ENCODE data around the gene REX1BD. TPM values are rescaled to one million over a fixed set of nuclear protein-coding genes. Genes with fewer than 3 reads are reported as not detected.

The REX1BD gene
- total and polyA plus RNA-seq, 10 of the 15 experiments (the other 5 are each of a cell fraction or from before 2014, with no cell fraction given): 1.1 to 101 (median 35.0) TPM

DNA sequence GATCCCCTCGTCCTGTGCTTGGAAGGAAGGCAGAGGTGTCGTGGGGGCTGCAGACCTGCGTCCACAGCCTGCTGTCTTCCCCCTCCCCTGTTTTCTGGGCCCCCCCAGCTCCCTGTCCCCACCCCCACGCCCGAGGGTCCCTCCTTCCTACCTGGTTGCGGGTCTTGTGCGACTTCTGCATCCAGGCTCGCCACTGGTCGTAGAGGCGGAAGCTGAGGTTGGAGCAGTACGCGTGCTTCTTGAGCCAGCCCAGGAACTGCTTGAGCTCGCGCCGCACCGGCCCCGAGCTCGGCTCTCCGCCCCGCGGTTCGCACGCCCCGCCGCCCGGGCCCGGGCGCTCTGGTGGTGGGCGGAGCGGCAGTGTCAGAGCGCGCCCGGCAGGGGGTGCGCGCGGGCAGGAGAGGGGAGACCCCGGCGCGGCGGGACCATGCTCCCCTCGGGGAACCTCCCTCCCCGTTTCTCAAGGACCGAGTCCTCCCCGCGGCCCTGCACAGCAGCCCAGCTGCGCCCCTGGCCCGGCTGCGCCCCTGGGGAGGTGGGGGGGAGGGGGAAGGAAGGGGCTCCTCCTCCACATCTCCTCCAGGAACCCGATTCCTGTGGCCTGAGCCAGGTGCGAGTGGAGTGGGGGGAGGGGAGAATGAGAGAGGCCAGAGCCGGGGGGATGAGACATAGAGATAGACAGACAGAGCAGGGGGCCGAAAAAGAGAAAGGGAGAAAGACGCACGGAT lies 5.7 kb downstream of the REX1BD start (continued):
- TF ChIP-seq, protein P1, sequence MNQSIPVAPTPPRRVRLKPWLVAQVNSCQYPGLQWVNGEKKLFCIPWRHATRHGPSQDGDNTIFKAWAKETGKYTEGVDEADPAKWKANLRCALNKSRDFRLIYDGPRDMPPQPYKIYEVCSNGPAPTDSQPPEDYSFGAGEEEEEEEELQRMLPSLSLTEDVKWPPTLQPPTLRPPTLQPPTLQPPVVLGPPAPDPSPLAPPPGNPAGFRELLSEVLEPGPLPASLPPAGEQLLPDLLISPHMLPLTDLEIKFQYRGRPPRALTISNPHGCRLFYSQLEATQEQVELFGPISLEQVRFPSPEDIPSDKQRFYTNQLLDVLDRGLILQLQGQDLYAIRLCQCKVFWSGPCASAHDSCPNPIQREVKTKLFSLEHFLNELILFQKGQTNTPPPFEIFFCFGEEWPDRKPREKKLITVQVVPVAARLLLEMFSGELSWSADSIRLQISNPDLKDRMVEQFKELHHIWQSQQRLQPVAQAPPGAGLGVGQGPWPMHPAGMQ (IDR thresholded peaks at IDR 0.05; ENCODE audit: borderline replicate concordance): no peak
- TF ChIP-seq, protein P2, sequence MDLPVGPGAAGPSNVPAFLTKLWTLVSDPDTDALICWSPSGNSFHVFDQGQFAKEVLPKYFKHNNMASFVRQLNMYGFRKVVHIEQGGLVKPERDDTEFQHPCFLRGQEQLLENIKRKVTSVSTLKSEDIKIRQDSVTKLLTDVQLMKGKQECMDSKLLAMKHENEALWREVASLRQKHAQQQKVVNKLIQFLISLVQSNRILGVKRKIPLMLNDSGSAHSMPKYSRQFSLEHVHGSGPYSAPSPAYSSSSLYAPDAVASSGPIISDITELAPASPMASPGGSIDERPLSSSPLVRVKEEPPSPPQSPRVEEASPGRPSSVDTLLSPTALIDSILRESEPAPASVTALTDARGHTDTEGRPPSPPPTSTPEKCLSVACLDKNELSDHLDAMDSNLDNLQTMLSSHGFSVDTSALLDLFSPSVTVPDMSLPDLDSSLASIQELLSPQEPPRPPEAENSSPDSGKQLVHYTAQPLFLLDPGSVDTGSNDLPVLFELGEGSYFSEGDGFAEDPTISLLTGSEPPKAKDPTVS (IDR thresholded peaks at IDR 0.05; ENCODE audit: low read depth, low read length): no peak
- TF ChIP-seq ZNF207 (IDR thresholded peaks at IDR 0.05; ENCODE audit: borderline replicate concordance) (peak; percentile 74; the same call in 1 of the 2 replicates), YY1 (IDR thresholded peaks at IDR 0.05; ENCODE audit: low read depth, low read length) (peak; percentile 63), PAX8 (IDR thresholded peaks at IDR 0.05) (no peak), SMC3 (IDR thresholded peaks at IDR 0.05; ENCODE audit: borderline replicate concordance, low read length) (peak; percentile 68), HDGF (IDR thresholded peaks at IDR 0.05) (peak; percentile 45; the same call in 1 of the 2 replicates), TCF12 (IDR thresholded peaks at IDR 0.05; ENCODE audit: low read depth, low read length) (no peak; the same call in 1 of the 2 replicates), BACH1 (IDR thresholded peaks at IDR 0.05; ENCODE audit: borderline replicate concordance) (0 out of 2 replicates have a peak, but pooled peaks have one; percentile 25), TCF7 (IDR thresholded peaks at IDR 0.05; ENCODE audit: borderline replicate concordance) (no peak), ZSCAN29 (IDR thresholded peaks at IDR 0.05) (peak; percentile 46; the same call in 1 of the 2 replicates), EGR1 (IDR thresholded peaks at IDR 0.05; ENCODE audit: borderline replicate concordance in 1 of 2, low read depth in 2 of 2, low read length in 2 of 2) (peak in 1 of 2 experiments; percentile 88; a peak in 2 of 3 replicates), CBX5 (IDR thresholded peaks at IDR 0.05; ENCODE audit: low read depth) (no peak), SRF (IDR thresholded peaks at IDR 0.05; ENCODE audit: low read depth in 2 of 2, low read length in 2 of 2) (0 out of 4 replicates have a peak, but pooled peaks of 1 of the 2 experiments have one; percentile 14), RB1 (IDR thresholded peaks at IDR 0.05; ENCODE audit: borderline replicate concordance) (peak; percentile 66; the same call in 1 of the 2 replicates)
- TF ChIP-seq, protein P3, sequence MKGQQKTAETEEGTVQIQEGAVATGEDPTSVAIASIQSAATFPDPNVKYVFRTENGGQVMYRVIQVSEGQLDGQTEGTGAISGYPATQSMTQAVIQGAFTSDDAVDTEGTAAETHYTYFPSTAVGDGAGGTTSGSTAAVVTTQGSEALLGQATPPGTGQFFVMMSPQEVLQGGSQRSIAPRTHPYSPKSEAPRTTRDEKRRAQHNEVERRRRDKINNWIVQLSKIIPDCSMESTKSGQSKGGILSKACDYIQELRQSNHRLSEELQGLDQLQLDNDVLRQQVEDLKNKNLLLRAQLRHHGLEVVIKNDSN (IDR thresholded peaks at IDR 0.05; ENCODE audit: borderline replicate concordance, extremely low read length, insufficient read depth, low read depth, low read length): no peak
- TF ChIP-seq, protein P4, sequence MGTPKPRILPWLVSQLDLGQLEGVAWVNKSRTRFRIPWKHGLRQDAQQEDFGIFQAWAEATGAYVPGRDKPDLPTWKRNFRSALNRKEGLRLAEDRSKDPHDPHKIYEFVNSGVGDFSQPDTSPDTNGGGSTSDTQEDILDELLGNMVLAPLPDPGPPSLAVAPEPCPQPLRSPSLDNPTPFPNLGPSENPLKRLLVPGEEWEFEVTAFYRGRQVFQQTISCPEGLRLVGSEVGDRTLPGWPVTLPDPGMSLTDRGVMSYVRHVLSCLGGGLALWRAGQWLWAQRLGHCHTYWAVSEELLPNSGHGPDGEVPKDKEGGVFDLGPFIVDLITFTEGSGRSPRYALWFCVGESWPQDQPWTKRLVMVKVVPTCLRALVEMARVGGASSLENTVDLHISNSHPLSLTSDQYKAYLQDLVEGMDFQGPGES (IDR thresholded peaks at IDR 0.05): peak; percentile 20; the same call in 1 of the 2 replicates
- TF ChIP-seq, protein P5, sequence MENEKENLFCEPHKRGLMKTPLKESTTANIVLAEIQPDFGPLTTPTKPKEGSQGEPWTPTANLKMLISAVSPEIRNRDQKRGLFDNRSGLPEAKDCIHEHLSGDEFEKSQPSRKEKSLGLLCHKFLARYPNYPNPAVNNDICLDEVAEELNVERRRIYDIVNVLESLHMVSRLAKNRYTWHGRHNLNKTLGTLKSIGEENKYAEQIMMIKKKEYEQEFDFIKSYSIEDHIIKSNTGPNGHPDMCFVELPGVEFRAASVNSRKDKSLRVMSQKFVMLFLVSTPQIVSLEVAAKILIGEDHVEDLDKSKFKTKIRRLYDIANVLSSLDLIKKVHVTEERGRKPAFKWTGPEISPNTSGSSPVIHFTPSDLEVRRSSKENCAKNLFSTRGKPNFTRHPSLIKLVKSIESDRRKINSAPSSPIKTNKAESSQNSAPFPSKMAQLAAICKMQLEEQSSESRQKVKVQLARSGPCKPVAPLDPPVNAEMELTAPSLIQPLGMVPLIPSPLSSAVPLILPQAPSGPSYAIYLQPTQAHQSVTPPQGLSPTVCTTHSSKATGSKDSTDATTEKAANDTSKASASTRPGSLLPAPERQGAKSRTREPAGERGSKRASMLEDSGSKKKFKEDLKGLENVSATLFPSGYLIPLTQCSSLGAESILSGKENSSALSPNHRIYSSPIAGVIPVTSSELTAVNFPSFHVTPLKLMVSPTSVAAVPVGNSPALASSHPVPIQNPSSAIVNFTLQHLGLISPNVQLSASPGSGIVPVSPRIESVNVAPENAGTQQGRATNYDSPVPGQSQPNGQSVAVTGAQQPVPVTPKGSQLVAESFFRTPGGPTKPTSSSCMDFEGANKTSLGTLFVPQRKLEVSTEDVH (IDR thresholded peaks at IDR 0.05; ENCODE audit: low read depth, partially characterized antibody): no peak
- TF ChIP-seq, protein P6, sequence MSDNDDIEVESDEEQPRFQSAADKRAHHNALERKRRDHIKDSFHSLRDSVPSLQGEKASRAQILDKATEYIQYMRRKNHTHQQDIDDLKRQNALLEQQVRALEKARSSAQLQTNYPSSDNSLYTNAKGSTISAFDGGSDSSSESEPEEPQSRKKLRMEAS (IDR thresholded peaks at IDR 0.05; ENCODE audit: low read depth, low read length): no peak
- TF ChIP-seq, protein P7, sequence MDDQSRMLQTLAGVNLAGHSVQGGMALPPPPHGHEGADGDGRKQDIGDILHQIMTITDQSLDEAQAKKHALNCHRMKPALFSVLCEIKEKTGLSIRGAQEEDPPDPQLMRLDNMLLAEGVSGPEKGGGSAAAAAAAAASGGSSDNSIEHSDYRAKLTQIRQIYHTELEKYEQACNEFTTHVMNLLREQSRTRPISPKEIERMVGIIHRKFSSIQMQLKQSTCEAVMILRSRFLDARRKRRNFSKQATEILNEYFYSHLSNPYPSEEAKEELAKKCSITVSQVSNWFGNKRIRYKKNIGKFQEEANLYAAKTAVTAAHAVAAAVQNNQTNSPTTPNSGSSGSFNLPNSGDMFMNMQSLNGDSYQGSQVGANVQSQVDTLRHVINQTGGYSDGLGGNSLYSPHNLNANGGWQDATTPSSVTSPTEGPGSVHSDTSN (IDR thresholded peaks at IDR 0.05; ENCODE audit: insufficient replicate concordance, low read depth, low read length): no peak

Data from GM12878 (cell line).